Measurements from ENCODE around the gene PTK6.
A peak's percentile ranks its signal among the peaks of the same experiment; 100 is the strongest.

Gene PTK6

DNA sequence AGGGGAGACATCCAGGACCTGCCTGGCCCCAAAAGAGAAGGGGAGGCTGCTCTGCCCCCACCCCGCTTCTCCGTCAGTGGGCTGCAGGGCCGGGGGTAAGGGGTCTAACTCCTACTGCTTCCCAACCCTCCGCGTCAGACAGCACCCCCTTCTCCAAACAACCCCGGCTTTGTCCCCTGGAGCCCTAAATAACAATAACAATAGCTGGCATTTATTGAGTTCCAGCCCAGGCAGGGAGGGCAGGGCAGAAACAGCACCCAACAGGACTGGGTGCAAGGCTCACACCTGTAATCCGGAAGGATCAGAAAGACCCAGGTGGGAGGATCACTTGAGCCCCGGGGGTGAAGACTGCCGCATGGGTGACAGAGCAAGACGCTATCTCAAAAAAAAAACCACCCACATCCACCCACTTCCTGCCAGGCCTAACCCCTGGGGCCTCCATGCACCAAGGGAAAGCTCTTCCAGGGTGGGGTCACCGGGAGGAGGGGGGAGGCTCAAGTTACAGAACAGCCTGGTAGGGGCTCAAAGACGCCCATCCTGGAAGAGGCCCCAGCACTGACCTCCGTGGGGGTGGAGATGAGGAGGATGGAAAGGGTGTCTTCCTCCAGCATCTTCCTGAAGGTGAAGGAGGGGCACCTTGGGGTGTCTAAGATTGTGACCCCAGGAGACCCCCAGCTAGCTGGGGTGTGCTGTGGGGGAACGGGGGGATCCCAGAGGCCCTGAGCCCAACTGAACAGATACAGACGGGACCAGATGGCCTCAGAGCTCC, 15.5 kb upstream of the PTK6 start (continued):
- TF ChIP-seq, protein P1, sequence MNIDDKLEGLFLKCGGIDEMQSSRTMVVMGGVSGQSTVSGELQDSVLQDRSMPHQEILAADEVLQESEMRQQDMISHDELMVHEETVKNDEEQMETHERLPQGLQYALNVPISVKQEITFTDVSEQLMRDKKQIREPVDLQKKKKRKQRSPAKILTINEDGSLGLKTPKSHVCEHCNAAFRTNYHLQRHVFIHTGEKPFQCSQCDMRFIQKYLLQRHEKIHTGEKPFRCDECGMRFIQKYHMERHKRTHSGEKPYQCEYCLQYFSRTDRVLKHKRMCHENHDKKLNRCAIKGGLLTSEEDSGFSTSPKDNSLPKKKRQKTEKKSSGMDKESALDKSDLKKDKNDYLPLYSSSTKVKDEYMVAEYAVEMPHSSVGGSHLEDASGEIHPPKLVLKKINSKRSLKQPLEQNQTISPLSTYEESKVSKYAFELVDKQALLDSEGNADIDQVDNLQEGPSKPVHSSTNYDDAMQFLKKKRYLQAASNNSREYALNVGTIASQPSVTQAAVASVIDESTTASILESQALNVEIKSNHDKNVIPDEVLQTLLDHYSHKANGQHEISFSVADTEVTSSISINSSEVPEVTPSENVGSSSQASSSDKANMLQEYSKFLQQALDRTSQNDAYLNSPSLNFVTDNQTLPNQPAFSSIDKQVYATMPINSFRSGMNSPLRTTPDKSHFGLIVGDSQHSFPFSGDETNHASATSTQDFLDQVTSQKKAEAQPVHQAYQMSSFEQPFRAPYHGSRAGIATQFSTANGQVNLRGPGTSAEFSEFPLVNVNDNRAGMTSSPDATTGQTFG (tag by site-specific recombination; IDR thresholded peaks at IDR 0.05; ENCODE audit: borderline replicate concordance) = no peak
- peak; percentile 38; the same call in 1 of the 2 replicates for TF ChIP-seq ZFP69B (tag by site-specific recombination; IDR thresholded peaks at IDR 0.05)
- TF ChIP-seq, protein P2, sequence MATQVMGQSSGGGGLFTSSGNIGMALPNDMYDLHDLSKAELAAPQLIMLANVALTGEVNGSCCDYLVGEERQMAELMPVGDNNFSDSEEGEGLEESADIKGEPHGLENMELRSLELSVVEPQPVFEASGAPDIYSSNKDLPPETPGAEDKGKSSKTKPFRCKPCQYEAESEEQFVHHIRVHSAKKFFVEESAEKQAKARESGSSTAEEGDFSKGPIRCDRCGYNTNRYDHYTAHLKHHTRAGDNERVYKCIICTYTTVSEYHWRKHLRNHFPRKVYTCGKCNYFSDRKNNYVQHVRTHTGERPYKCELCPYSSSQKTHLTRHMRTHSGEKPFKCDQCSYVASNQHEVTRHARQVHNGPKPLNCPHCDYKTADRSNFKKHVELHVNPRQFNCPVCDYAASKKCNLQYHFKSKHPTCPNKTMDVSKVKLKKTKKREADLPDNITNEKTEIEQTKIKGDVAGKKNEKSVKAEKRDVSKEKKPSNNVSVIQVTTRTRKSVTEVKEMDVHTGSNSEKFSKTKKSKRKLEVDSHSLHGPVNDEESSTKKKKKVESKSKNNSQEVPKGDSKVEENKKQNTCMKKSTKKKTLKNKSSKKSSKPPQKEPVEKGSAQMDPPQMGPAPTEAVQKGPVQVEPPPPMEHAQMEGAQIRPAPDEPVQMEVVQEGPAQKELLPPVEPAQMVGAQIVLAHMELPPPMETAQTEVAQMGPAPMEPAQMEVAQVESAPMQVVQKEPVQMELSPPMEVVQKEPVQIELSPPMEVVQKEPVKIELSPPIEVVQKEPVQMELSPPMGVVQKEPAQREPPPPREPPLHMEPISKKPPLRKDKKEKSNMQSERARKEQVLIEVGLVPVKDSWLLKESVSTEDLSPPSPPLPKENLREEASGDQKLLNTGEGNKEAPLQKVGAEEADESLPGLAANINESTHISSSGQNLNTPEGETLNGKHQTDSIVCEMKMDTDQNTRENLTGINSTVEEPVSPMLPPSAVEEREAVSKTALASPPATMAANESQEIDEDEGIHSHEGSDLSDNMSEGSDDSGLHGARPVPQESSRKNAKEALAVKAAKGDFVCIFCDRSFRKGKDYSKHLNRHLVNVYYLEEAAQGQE (tag by site-specific recombination; IDR thresholded peaks at IDR 0.05) = no peak
- TF ChIP-seq, protein P3, sequence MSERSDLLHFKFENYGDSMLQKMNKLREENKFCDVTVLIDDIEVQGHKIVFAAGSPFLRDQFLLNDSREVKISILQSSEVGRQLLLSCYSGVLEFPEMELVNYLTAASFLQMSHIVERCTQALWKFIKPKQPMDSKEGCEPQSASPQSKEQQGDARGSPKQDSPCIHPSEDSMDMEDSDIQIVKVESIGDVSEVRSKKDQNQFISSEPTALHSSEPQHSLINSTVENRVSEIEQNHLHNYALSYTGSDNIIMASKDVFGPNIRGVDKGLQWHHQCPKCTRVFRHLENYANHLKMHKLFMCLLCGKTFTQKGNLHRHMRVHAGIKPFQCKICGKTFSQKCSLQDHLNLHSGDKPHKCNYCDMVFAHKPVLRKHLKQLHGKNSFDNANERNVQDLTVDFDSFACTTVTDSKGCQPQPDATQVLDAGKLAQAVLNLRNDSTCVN (tag by site-specific recombination; optimal IDR thresholded peaks at IDR 0.05) = no peak
- TF ChIP-seq GFI1B (tag by site-specific recombination; IDR thresholded peaks at IDR 0.05) = no peak
- TF ChIP-seq, protein P4, sequence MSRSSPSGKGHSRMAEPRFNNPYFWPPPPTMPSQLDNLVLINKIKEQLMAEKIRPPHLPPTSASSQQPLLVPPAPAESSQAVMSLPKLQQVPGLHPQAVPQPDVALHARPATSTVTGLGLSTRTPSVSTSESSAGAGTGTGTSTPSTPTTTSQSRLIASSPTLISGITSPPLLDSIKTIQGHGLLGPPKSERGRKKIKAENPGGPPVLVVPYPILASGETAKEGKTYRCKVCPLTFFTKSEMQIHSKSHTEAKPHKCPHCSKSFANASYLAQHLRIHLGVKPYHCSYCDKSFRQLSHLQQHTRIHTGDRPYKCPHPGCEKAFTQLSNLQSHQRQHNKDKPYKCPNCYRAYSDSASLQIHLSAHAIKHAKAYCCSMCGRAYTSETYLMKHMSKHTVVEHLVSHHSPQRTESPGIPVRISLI (tag by site-specific recombination; IDR thresholded peaks at IDR 0.05) = no peak
- no peak for TF ChIP-seq FEZF1 (tag by site-specific recombination; IDR thresholded peaks at IDR 0.05)
- TF ChIP-seq MZF1 (tag by site-specific recombination; IDR thresholded peaks at IDR 0.05; ENCODE audit: borderline replicate concordance) = no peak
- TF ChIP-seq ZNF335 (tag by site-specific recombination; conservative IDR thresholded peaks at IDR 0.05) = no peak
- TF ChIP-seq SETDB1 (IDR thresholded peaks at IDR 0.05; ENCODE audit: insufficient read length, low read length) = no peak
- TF ChIP-seq WT1 (tag by site-specific recombination; IDR thresholded peaks at IDR 0.05) = no peak
- peak; percentile 95 for TF ChIP-seq ZFHX2 (tag by site-specific recombination; conservative IDR thresholded peaks at IDR 0.05)
- TF ChIP-seq ZIC2 (tag by site-specific recombination; IDR thresholded peaks at IDR 0.05) = peak; percentile 69
- peak; percentile 3; the same call in 1 of the 2 replicates for TF ChIP-seq SP2 (tag by site-specific recombination; IDR thresholded peaks at IDR 0.05)
- TF ChIP-seq, protein P5, sequence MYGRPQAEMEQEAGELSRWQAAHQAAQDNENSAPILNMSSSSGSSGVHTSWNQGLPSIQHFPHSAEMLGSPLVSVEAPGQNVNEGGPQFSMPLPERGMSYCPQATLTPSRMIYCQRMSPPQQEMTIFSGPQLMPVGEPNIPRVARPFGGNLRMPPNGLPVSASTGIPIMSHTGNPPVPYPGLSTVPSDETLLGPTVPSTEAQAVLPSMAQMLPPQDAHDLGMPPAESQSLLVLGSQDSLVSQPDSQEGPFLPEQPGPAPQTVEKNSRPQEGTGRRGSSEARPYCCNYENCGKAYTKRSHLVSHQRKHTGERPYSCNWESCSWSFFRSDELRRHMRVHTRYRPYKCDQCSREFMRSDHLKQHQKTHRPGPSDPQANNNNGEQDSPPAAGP (tag by site-specific recombination; IDR thresholded peaks at IDR 0.05) = peak; percentile 72; the same call in 1 of the 2 replicates
- TF ChIP-seq ZNF184 (tag by site-specific recombination; IDR thresholded peaks at IDR 0.05) = no peak
- no peak for TF ChIP-seq ZNF140 (tag by site-specific recombination; IDR thresholded peaks at IDR 0.05)
- TF ChIP-seq, protein P6, sequence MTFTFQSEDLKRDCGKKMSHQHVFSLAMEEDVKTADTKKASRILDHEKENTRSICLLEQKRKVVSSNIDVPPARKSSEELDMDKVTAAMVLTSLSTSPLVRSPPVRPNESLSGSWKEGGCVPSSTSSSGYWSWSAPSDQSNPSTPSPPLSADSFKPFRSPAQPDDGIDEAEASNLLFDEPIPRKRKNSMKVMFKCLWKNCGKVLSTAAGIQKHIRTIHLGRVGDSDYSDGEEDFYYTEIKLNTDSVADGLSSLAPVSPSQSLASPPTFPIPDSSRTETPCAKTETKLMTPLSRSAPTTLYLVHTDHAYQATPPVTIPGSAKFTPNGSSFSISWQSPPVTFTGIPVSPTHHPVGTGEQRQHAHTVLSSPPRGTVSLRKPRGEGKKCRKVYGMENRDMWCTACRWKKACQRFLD (tag by site-specific recombination; IDR thresholded peaks at IDR 0.05) = no peak
- TF ChIP-seq, protein P7, sequence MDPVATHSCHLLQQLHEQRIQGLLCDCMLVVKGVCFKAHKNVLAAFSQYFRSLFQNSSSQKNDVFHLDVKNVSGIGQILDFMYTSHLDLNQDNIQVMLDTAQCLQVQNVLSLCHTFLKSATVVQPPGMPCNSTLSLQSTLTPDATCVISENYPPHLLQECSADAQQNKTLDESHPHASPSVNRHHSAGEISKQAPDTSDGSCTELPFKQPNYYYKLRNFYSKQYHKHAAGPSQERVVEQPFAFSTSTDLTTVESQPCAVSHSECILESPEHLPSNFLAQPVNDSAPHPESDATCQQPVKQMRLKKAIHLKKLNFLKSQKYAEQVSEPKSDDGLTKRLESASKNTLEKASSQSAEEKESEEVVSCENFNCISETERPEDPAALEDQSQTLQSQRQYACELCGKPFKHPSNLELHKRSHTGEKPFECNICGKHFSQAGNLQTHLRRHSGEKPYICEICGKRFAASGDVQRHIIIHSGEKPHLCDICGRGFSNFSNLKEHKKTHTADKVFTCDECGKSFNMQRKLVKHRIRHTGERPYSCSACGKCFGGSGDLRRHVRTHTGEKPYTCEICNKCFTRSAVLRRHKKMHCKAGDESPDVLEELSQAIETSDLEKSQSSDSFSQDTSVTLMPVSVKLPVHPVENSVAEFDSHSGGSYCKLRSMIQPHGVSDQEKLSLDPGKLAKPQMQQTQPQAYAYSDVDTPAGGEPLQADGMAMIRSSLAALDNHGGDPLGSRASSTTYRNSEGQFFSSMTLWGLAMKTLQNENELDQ (tag by site-specific recombination; IDR thresholded peaks at IDR 0.05; ENCODE audit: low read depth) = no peak
- no peak for TF ChIP-seq ZNF350 (tag by site-specific recombination; IDR thresholded peaks at IDR 0.05)
- peak; percentile 69 for TF ChIP-seq ZBTB8A (tag by site-specific recombination; IDR thresholded peaks at IDR 0.05)
- TF ChIP-seq ZBTB7A (tag by site-specific recombination; IDR thresholded peaks at IDR 0.05; ENCODE audit: low read depth) = no peak
- TF ChIP-seq KLF1 (tag by site-specific recombination; IDR thresholded peaks at IDR 0.05) = peak; percentile 94
- TF ChIP-seq, protein P8, sequence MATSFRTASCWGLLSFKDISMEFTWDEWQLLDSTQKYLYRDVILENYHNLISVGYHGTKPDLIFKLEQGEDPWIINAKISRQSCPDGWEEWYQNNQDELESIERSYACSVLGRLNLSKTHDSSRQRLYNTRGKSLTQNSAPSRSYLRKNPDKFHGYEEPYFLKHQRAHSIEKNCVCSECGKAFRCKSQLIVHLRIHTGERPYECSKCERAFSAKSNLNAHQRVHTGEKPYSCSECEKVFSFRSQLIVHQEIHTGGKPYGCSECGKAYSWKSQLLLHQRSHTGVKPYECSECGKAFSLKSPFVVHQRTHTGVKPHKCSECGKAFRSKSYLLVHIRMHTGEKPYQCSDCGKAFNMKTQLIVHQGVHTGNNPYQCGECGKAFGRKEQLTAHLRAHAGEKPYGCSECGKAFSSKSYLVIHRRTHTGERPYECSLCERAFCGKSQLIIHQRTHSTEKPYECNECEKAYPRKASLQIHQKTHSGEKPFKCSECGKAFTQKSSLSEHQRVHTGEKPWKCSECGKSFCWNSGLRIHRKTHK (tag by site-specific recombination; IDR thresholded peaks at IDR 0.05) = no peak

Data from HEK293 (cell line).